NCI-H1417 (cell line): Measurements from ENCODE around the gene KANSL1.
A peak's percentile ranks its signal among the peaks of the same experiment; 100 is the strongest.

ENCODE experiments used
- DNase-seq, 3 experiments: peaks; one replicate each; lab custom pipeline; 2025; lab: John Stamatoyannopoulos, UW

The KANSL1 gene

GRCh38 chr17:46071796-46072195 lies 121.4 kb downstream of the KANSL1 start:
- peak in 2 of 3 experiments; percentile 36 to 75 for DNase-seq

GRCh38 chr17:46064460-46064859 lies 128.8 kb downstream of the KANSL1 start:
- no peak for DNase-seq

- DNase-seq, result no peak
Measured at GRCh38 chr17:46063241-46063640, 130.0 kb downstream of the KANSL1 start.

- peak in 2 of 3 experiments; percentile 10 to 37 for DNase-seq
Measured at GRCh38 chr17:46061435-46061834, 131.8 kb downstream of the KANSL1 start.

- no peak for DNase-seq
Measured at GRCh38 chr17:46060461-46060860, 132.8 kb downstream of the KANSL1 start.

- no peak for DNase-seq
Measured at GRCh38 chr17:46059486-46059885, 133.7 kb downstream of the KANSL1 start.

GRCh38 chr17:46057366-46057765 lies 135.9 kb downstream of the KANSL1 start:
- peak in 1 of 3 experiments; percentile 22 for DNase-seq

GRCh38 chr17:46056800-46057304 lies 136.4 kb downstream of the KANSL1 start:
- DNase-seq, result peak in 1 of 3 experiments; percentile 22

- DNase-seq, result no peak
Measured at GRCh38 chr17:46053911-46054534, 139.2 kb downstream of the KANSL1 start.

GRCh38 chr17:46049656-46050055 lies 143.6 kb downstream of the KANSL1 start:
- DNase-seq, result no peak

GRCh38 chr17:46047856-46048255 lies 145.4 kb downstream of the KANSL1 start:
- no peak for DNase-seq

- no peak for DNase-seq
Measured at GRCh38 chr17:46047398-46047797, 145.8 kb downstream of the KANSL1 start.

- no peak for DNase-seq
Measured at GRCh38 chr17:46046957-46047356, 146.3 kb downstream of the KANSL1 start.

- DNase-seq, result peak in 1 of 3 experiments; percentile 35
Measured at GRCh38 chr17:46045639-46046038, 147.6 kb downstream of the KANSL1 start.

GRCh38 chr17:46044989-46045388 lies 148.2 kb downstream of the KANSL1 start:
- no peak for DNase-seq

- peak; percentile 53 to 85 (median 62) for DNase-seq
Measured at GRCh38 chr17:46044286-46044928, 148.8 kb downstream of the KANSL1 start.

GRCh38 chr17:46043606-46044005 lies 149.6 kb downstream of the KANSL1 start:
- peak in 1 of 3 experiments; percentile 67 for DNase-seq

- no peak for DNase-seq
Measured at GRCh38 chr17:46042925-46043324, 150.3 kb downstream of the KANSL1 start.

- peak in 1 of 3 experiments; percentile 23 for DNase-seq
Measured at GRCh38 chr17:46042246-46042645, 151.0 kb downstream of the KANSL1 start.

- DNase-seq, result peak in 1 of 3 experiments; percentile 5
Measured at GRCh38 chr17:46039592-46040186, 153.5 kb downstream of the KANSL1 start.

GRCh38 chr17:46038937-46039336 lies 154.3 kb downstream of the KANSL1 start:
- no peak for DNase-seq

GRCh38 chr17:46038414-46038813 lies 154.8 kb downstream of the KANSL1 start:
- no peak for DNase-seq

- DNase-seq, result no peak
Measured at GRCh38 chr17:46037722-46038255, 155.4 kb downstream of the KANSL1 start.
